NCI-H2196 treated with DMSO at 0.1 percent for 48 hours (cell line): Measurements from ENCODE around the gene UBA5.

Source experiments
- DNase-seq: peaks from one replicate; lab custom pipeline; 2025; ENCODE audit not compliant: unreplicated experiment; lab: John Stamatoyannopoulos, UW

UBA5 gene

GRCh38 chr3:132713977-132714727 is 54.0 kb downstream of the UBA5 start:
- no peak for DNase-seq

GRCh38 chr3:132716372-132716771 is 56.2 kb downstream of the UBA5 start:
- no peak for DNase-seq

DNA sequence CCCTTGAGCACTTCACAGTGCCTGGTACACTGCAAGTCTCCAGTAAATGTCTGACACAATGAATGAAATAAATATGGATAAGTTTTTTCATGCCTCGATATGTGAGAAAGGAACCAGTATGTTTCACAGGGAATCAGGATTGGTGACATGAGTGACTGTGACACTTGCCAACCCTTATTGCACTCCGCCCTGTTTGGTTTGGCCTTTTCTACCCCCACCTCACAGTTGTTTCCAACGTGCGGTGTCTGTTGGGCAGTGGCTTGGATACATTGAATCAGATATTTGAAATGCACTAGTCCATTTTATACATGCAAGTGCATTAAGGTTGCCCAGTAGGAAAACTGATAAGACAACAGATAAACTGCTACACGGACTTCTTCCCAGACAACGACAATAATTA is 60.1 kb downstream of the UBA5 start:
- no peak for DNase-seq

- DNase-seq: peak; percentile 76
Measured at GRCh38 chr3:132721479-132722164, 61.5 kb downstream of the UBA5 start.

DNA sequence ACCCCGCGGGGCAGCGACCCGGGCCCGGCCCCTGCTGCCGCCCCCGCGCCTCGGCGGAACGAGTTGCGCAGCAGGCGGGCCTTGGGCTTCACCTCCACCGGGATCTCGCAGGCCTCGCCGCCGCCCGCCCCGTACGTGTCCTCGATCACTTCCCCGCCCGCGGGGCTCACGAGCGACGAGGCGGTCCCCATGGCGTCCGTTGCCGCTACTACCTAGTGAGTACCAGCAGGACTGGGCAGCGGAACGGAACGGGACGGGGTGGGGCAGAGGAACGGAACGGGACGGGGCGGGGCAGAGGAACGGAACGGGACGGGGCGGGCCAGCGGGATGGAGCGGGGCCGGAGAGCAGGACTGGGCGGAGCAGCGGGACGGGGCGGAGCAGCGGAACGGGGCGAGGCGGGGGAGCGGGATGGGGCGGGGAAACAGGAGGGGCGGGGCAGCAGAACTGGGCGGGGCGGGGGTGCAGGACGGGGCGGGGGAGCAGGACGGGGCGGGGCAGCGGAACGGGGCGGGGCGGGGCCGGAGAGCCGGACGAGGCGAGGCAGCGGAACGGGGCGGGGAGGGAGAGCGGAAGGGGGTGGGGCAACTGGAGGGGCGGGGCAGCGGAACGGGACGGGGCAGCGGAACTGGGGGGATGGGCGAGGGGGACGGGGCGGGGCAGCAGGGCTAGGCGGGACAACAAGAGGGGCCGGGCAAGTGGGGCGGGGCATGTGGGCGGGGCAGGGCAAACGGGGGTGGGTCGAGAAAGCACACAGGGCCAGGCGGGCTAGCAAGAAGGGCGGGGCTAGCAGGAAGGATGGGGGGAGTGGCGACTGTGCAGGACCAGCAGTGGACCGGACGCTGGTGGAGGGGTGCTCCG is 62.3 kb downstream of the UBA5 start, which contains the start of gene NPHP3:
Gene NPHP3 (minus strand): TSS at position 245 of the 859 bp plus-strand sequence. CDS start 54 bp downstream, at position 191.
- peak; percentile 98 for DNase-seq

- DNase-seq: no peak
Measured at GRCh38 chr3:132723024-132723950, 63.2 kb downstream of the UBA5 start.

DNA sequence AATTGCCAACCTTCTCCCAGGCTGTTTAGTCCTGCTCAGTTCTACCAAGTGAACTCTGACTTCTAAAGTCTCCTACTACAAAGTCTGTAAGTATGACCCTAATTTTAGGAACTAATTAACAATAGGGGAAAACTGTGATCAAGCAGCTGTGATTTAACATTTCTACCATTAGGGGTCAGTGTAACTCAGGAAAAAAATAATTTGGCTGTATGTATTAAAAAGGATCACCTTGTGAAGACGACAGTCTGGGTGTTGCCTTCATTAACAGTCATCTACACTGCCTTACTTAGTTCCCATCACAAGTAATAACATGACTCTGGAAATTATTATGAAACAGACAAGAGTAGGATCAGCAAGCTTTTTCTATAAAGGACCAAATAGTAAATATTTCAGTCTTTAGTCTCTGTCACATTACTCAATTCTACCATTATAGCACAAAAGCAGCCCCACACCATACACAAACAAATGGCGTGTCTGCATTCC is 66.3 kb downstream of the UBA5 start:
- peak; percentile 43 for DNase-seq
